ENCODE measurements around the gene MED22.

The MED22 gene

DNA sequence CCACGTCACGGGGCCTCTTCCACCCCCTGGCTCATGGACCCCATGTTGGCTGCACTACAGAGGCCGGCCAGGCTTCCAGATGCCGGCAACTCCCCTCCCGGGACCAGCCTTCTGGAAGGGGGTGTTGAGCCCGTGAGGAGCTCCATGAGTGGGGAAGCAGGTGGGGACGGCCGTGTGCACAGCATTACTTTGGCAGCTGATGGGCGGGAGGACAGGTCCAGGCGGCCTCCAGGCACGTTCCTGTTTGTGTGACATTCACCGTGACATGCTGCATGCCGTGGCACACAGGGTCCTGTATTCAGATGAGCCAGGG is 43.8 kb downstream of the MED22 start:
- TF ChIP-seq POLR2AphosphoS5 (IDR thresholded peaks at IDR 0.05; ENCODE audit: low read depth, low read length), result no peak
- TF ChIP-seq SIN3A (IDR thresholded peaks at IDR 0.05; ENCODE audit: borderline replicate concordance, insufficient read depth, low read length), result no peak
- TF ChIP-seq, protein P1, sequence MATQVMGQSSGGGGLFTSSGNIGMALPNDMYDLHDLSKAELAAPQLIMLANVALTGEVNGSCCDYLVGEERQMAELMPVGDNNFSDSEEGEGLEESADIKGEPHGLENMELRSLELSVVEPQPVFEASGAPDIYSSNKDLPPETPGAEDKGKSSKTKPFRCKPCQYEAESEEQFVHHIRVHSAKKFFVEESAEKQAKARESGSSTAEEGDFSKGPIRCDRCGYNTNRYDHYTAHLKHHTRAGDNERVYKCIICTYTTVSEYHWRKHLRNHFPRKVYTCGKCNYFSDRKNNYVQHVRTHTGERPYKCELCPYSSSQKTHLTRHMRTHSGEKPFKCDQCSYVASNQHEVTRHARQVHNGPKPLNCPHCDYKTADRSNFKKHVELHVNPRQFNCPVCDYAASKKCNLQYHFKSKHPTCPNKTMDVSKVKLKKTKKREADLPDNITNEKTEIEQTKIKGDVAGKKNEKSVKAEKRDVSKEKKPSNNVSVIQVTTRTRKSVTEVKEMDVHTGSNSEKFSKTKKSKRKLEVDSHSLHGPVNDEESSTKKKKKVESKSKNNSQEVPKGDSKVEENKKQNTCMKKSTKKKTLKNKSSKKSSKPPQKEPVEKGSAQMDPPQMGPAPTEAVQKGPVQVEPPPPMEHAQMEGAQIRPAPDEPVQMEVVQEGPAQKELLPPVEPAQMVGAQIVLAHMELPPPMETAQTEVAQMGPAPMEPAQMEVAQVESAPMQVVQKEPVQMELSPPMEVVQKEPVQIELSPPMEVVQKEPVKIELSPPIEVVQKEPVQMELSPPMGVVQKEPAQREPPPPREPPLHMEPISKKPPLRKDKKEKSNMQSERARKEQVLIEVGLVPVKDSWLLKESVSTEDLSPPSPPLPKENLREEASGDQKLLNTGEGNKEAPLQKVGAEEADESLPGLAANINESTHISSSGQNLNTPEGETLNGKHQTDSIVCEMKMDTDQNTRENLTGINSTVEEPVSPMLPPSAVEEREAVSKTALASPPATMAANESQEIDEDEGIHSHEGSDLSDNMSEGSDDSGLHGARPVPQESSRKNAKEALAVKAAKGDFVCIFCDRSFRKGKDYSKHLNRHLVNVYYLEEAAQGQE (IDR thresholded peaks at IDR 0.05; ENCODE audit: insufficient read depth in 1 of 2, low read depth in 2 of 2, low read length in 2 of 2), result no peak
- TF ChIP-seq FOXP2 (optimal IDR thresholded peaks at IDR 0.05; ENCODE audit: borderline replicate concordance, extremely low read depth, extremely low read length, insufficient read depth), result no peak
- TF ChIP-seq TAF1 (IDR thresholded peaks at IDR 0.05; ENCODE audit: borderline replicate concordance, insufficient read depth, low read length), result no peak

DNA sequence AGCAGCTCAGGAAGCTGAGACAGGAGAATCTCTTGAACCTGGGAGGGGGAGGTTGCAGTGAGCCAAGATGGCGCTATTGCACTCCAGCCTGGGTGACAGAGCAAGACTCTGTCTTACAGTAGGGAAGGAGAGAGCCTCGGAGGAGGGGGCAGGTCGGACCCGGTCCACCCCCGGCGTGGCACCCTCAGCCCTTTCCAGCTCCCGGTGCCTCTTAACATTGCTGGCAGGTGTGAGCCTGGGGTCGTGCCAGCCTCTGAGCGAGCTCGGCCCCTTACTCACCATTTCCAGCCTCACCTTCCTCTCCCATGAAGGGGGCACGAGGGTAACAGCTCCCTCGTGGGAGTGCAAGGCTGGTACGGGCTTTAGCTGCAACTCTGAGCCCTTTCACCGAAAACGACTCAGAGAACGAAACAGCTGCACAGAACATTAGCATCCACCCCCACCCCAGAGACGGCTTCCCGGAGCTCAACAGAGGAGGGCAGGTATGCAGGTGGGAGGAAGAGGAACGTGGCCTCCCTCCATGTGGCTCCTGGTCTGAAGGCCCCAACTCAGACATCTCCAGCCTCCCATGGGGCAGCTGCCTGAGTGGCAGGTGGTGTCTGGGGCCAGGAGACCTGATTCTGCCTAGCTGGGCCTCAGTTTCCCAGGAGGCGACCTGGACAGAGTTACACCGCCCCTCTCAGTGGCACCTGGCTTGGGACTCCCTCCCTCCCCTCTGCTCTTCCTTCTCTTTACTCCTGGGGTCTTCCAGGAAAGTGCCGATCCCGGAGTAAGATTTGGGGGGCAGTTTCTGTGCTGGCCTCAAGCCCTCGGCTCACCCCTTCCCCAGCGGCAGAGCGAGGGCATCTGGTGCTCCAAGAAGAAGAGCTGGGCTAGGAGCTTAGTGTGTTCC is 44.4 kb downstream of the MED22 start:
- no peak for TF ChIP-seq FOXP2 (optimal IDR thresholded peaks at IDR 0.05; ENCODE audit: borderline replicate concordance, extremely low read depth, extremely low read length, insufficient read depth)
- TF ChIP-seq TAF1 (IDR thresholded peaks at IDR 0.05; ENCODE audit: borderline replicate concordance, insufficient read depth, low read length), result no peak
- no peak for TF ChIP-seq POLR2AphosphoS5 (IDR thresholded peaks at IDR 0.05; ENCODE audit: low read depth, low read length)

DNA sequence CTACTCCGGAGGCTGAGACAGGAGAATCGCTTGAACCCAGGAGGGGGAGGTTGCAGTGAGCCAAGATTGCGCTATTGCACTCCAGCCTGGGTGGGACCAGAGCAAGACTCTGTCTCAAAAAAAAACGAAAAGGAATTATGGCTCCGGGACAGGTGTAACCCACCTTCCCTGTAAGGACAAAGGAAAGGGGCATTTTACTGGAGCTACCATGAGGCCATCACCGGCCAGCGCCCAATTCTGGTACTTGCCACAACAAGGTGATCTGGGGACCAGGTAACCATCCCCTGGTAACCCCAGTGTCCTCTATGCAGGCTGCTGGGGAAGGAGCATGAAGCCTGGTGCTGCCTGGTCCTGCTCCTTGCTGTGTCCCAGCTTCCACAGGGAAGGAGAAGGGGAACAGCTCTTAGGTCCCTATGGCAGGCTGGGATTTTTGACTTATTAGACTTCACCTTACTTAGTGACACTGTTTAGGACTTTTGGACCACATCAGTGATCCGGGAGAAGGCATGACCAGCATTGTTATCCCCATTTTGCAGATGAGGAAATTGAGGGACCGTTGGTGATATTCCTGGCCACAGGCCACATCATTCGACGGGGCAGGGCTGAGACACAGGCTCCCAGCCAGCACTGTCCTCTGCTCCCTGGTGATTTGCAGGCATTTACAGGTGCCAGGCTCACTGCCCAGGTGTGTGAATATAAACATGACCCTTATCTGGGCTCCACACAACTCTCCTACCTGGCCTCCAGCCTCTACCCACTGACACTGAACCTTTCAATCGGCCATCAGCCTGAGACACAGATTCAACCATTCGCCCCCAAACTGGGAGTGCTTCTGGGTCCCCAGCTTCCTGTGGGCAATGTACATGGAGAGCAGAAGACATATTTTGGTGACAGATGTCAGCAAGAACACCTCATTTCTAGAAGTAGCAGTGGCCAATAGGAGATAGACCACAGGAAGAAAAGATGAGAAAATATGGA is 46.4 kb downstream of the MED22 start:
- TF ChIP-seq SIN3A (IDR thresholded peaks at IDR 0.05; ENCODE audit: borderline replicate concordance, insufficient read depth, low read length), result no peak
- TF ChIP-seq TAF1 (IDR thresholded peaks at IDR 0.05; ENCODE audit: borderline replicate concordance, insufficient read depth, low read length), result no peak
- TF ChIP-seq, protein P1 (IDR thresholded peaks at IDR 0.05; ENCODE audit: insufficient read depth in 1 of 2, low read depth in 2 of 2, low read length in 2 of 2), result no peak
- TF ChIP-seq POLR2AphosphoS5 (IDR thresholded peaks at IDR 0.05; ENCODE audit: low read depth, low read length), result no peak
- no peak for TF ChIP-seq FOXP2 (optimal IDR thresholded peaks at IDR 0.05; ENCODE audit: borderline replicate concordance, extremely low read depth, extremely low read length, insufficient read depth)

DNA sequence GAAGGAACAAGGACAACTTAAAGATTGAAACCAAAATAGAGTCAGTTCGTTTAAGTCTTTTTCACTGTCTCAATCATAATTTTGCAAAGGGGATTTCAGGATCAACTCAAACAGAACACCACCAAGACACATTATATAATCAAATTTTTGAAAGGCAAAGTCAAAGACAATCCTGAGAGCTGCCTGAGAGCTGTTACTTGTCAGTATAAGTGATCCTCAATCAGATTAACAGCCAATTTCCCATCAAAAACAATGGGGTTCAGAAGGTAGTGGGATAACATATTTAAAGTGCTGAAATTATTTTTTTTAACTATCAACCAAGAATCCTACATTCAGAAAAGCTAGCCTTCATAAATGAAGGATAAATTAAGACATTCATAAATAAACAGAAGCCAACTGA is 53.7 kb downstream of the MED22 start:
- no peak for TF ChIP-seq POLR2AphosphoS5 (IDR thresholded peaks at IDR 0.05; ENCODE audit: low read depth, low read length)
- TF ChIP-seq, protein P1 (IDR thresholded peaks at IDR 0.05; ENCODE audit: insufficient read depth in 1 of 2, low read depth in 2 of 2, low read length in 2 of 2), result no peak
- TF ChIP-seq SIN3A (IDR thresholded peaks at IDR 0.05; ENCODE audit: borderline replicate concordance, insufficient read depth, low read length), result no peak
- TF ChIP-seq TAF1 (IDR thresholded peaks at IDR 0.05; ENCODE audit: borderline replicate concordance, insufficient read depth, low read length), result no peak
- no peak for TF ChIP-seq FOXP2 (optimal IDR thresholded peaks at IDR 0.05; ENCODE audit: borderline replicate concordance, extremely low read depth, extremely low read length, insufficient read depth)

DNA sequence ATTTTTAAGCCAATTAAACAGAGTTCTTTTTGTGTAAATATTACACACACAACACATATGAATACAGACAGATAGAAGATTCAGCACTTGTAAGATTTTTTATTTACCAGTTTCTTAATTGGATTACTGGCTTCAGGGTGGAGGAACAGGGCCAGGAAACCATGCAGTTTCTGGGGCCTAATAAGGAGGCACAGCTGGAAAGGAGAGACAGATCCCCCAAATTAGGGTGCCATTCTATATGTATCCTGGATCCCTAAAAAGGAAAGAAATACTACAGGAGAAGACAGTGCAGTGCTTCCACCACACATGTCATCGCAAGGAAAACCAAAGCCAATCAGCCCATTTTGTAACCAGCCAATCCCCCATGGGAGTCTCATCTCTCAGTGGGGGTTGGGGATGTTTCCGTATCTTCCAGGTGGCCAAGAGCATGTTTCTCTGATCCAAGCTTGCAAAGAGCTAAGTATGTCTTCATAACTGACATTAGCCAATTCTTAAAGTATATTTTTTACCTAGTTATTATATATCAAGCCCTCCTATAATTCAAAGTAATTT is 57.1 kb downstream of the MED22 start:
- TF ChIP-seq POLR2AphosphoS5 (IDR thresholded peaks at IDR 0.05; ENCODE audit: low read depth, low read length) (no peak), TAF1 (IDR thresholded peaks at IDR 0.05; ENCODE audit: borderline replicate concordance, insufficient read depth, low read length) (no peak), FOXP2 (optimal IDR thresholded peaks at IDR 0.05; ENCODE audit: borderline replicate concordance, extremely low read depth, extremely low read length, insufficient read depth) (no peak), SIN3A (IDR thresholded peaks at IDR 0.05; ENCODE audit: borderline replicate concordance, insufficient read depth, low read length) (no peak)
- TF ChIP-seq, protein P1 (IDR thresholded peaks at IDR 0.05; ENCODE audit: insufficient read depth in 1 of 2, low read depth in 2 of 2, low read length in 2 of 2), result no peak

Measured in PFSK-1 (cell line).